Dermis microvascular lymphatic vessel endothelial cell (primary cell): ENCODE results near the gene PRR12. TPM values are rescaled to one million over a fixed set of nuclear protein-coding genes. Genes with fewer than 3 reads are reported as not detected.
A peak's percentile ranks its signal among the peaks of the same experiment; 100 is the strongest.

Experiments
- DNase-seq, 2 donors: peaks; one replicate each; pipeline versions ENCODE4 v3.0.0 to v3.0.0-alpha.2; 2010; ENCODE audit warnings: low read depth in 2 of 2
- total RNA-seq: library from RNA; depleted of rRNA; stranded (reverse); fragments of >200 nt; gene quantifications from 2 replicates; pipeline ENCODE4 v1.2.1, GENCODE V29; 2014

The PRR12 gene
- total RNA-seq, 1 donor from 2014 or later = 1.0 TPM

DNA sequence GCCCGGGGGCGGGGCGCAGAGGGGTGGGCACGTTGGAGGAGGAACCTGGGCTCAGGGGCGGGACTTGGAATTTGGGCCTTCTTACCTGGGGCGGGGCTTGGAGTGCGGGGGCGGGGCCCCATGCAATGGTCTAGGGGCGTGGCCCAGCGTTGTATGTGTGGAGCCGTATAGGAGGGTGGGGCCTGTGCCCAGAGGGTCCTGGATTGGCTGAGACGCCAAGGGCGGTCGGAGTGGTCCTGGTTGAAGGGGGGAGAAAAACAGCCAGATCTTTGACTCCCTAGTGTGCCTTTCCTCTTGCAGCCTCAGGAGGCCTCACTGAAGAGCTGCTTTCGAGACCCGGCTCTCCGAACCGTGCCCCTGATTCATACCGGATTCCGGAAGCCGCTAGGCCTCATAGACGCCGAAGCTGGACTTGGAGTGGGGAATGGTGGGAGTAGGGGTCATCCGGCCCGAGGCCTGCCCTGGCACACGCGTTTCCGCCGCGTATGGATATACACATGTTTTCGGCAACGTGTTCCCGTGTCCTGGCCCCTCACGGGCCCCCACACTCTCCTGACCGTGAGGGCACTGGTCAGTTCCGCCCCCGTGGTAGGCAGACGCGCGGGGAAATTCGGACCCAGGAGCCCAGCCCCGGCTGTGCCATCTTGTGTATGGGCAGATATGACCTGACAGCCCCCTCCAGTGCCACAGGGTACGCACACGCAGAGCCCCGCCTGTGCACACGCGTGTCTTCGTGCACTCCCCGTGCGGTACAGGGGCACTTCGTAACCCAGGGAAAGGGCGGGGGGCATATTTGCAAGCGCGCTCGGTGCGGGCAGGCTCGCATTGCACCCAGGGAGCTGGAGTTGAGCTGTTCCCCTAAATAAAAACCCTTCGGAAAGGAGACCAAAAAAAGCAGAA lies 661 bp upstream of the PRR12 start:
- DNase-seq = peak; percentile 78 to 95

DNA sequence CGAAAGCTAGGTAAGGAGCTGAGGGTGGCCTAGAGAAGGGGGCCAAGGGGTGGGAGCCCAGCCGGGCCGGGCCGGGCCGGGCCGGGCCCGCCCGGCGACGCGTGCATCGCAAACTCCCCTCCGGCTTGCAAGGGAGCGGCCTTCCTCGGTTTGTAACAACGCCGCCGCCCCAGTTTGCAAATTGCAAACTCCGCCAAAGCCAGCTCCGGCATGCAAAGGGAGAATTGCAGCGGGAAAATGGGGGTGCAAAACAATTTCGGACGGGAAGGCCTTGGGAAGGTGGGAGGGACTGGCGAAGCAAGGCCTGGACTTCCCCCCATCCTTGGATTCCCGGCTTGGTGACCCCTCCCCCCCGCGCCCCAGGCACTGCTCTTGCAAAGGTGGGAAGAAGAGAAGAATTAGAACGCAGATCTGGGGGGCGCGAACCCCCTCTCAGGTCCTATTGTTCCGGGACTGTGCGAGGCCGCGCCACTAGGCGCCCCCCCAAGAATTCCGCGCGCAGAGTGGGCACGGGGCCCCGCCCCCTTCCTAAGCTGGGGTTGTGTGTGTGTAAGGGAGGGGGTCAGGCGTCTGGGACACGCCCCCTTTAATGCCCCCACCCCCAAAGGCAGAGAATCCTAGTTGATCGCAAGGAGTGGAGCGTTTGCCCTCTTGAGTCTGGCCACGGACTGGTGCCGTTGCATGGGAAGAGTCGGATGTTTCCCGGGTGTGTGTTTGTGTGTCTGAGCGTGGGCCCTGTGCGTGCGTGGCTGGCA lies 926 bp downstream of the PRR12 start:
- peak in 1 of 2 donors; percentile 52 for DNase-seq

- DNase-seq = peak in 1 of 2 donors; percentile 27
Observed at GRCh38 chr19:49592486-49593232, 1.7 kb downstream of the PRR12 start.

GRCh38 chr19:49593233-49594113 lies 2.5 kb downstream of the PRR12 start:
- DNase-seq = peak; percentile 85 to 96

- no peak for DNase-seq
Observed at GRCh38 chr19:49594157-49594992, 3.4 kb downstream of the PRR12 start.

DNA sequence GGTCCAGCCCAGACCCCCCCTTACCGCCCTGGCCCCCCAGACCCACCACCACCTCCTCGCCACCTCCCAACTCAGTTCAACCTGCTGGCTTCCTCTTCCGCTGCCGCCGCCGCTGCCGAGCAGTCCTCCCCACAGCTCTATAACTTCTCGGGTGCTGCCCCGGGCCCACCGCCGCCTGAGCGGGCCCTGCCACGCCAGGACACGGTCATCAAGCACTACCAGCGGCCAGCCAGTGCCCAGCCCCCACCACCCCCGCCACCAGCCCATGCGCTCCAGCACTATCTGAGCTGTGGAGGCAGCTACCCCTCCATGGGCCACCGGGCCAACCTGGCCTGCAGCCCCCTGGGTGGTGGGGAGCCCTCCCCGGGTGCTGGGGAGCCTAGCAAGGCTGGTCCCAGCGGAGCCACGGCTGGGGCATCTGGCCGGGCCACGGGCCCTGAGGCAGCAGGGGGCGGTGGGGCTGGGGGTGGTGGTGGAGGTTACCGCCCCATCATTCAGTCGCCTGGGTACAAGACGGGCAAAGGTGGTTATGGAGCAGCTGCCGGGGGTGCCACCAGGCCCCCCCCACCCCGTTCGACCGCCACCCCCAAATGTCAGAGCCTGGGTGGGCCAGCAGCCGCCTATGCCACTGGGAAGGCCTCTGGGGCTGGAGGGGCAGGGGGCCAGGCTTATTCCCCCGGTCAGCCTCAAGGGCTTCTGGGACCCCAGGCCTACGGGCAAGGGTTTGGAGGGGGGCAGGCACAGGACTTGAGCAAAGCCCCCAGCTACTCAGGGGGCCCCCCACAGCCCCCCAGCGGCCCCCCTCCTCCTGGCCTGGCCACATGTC lies 4.2 kb downstream of the PRR12 start:
- DNase-seq = no peak

DNA sequence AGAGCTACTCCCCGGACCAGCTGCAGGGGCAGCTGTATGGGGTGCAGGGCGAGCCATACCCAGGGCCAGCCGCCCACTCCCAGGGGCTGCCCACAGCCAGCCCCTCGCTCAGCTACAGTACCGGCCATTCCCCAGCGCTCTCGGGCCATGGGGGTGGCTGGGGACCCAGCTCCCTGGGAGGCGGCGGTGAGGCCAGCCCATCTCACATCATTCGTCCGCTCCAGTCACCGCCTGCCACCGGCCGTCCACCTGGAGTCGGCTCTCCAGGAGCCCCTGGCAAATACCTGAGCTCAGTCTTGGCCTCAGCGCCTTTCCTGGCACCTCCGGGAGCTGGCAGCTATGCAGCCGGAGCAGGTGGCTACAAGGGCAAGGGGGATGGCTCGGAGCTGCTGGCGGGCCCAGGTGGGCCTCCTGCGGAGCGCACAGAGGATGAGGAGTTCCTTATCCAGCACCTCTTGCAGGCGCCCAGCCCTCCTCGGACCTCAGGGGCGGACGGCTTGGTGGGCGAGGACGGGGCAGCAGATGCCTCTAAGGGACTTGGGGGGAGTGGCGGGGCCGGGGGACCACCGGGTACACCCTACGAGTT lies 4.9 kb downstream of the PRR12 start:
- DNase-seq = no peak

- DNase-seq = no peak
Observed at GRCh38 chr19:49596407-49596806, 5.4 kb downstream of the PRR12 start.

GRCh38 chr19:49596954-49597702 lies 6.1 kb downstream of the PRR12 start:
- DNase-seq = no peak

GRCh38 chr19:49597703-49597974 lies 6.7 kb downstream of the PRR12 start:
- no peak for DNase-seq

- no peak for DNase-seq
Observed at GRCh38 chr19:49599378-49600295, 8.7 kb downstream of the PRR12 start.

DNA sequence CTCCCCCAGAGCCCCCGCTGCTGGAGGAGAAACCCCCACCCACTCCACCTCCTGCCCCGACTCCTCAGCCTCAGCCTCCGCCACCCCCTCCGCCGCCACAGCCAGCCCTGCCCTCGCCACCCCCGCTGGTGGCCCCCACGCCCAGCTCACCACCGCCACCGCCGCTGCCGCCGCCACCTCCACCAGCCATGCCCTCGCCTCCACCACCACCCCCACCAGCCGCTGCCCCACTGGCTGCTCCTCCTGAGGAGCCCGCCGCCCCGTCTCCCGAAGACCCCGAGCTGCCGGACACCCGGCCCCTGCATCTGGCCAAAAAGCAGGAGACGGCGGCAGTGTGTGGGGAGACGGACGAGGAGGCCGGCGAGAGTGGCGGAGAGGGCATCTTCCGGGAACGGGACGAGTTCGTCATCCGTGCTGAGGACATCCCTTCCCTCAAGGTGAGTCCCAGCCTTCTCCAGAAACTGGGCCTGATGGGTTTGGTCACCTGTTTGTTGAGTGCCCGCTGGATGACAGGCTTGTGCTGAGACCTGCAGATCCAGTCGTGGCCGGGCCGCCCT lies 10.6 kb downstream of the PRR12 start:
- no peak for DNase-seq

GRCh38 chr19:49602806-49603205 lies 11.8 kb downstream of the PRR12 start:
- no peak for DNase-seq

- DNase-seq = no peak
Observed at GRCh38 chr19:49605605-49606004, 14.6 kb downstream of the PRR12 start.

DNA sequence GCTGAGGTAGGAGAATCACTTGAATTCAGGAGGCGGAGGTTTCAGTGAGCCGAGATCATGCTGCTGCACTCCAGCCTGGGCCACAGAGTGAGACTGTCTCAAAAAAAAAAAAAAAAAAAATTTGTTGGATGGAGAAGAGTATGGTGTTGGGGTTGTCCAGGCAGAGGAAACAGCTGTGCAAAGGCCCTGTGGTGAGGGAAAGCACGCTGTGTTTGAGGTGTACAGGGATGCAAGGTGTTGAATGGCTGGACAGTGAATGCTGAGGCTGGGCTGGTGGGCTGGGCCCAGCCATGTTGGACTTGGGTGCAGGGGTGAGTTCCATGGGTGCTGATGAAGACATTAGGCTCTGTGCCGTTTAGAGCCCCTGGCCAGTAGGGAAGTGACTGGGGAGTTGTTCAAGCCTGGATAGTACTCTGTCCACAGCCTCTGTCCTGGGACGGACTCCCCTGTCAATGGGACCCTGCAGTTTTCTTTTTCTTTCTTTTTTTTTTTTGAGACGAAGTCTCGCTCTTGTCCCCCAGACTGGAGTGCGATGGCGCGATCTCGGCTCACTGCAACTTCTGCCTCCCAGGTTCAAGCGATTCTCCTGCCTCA lies 18.6 kb downstream of the PRR12 start:
- DNase-seq = no peak

- DNase-seq = peak in 1 of 2 donors; percentile 83
Observed at GRCh38 chr19:49613374-49613773, 22.4 kb downstream of the PRR12 start.
